Endometrial microvascular endothelial cells (primary cell): ENCODE measurements around the gene ASIC2. TPM values are rescaled to one million over a fixed set of nuclear protein-coding genes. Genes with fewer than 3 reads are reported as not detected.

ENCODE experiments used
- in situ Hi-C: cut with HindIII; loops from 2 replicates; pipeline ENCODE4 v1.10.0; 2017; ENCODE audit warnings: low sequenced_read_pairs, low pct_unique_long_range_greater_than_20kb; ENCODE audit errors: inconsistent ontology term
- total RNA-seq: library from RNA; depleted of rRNA; stranded (reverse); fragments of >200 nt; gene quantifications from one replicate; pipeline ENCODE4 v1.2.3, GENCODE V29; 2015; ENCODE audit errors: inconsistent ontology term

ASIC2 gene
- total RNA-seq, 1 donor from 2014 or later = not detected

DNA sequence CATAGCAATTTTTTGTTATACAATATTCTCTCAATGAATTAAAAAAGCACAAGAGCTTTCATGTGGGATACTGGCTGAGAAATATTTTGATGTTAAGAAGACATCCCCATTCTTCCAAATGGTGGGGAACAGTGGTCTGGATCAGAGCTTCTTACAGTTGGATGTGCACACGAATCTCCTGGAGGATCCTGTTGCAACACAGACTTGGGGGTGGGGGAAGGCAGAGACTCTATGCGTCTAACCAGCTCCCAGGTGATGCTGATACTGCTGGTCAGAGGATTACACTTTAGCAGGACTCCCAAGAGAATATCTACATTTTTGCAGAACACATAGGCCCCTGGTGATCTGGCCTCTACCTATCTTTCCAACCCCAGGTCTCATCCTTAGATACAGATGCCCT, 193.2 kb downstream of the ASIC2 start:
- in situ Hi-C loops = no loop called here

DNA sequence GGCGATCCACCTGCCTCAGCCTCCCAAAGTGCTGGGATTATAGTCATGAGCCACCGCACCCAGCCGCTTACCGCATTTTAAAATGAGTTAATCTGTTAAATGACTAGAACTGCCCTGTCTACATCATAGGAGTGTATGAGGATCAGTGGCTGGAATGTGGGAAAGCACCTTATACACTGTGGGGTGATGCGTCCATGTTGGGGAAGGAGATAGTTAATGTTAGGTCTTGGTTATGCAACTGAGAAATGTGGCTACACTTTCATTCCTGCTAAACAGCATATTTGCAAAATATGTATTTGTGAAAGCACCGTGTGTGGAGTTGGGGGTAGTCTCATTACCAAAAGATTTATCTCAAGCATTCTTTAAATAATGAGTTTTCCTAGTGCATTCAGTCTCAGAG, 193.8 kb downstream of the ASIC2 start:
- in situ Hi-C loops = no loop called here

DNA sequence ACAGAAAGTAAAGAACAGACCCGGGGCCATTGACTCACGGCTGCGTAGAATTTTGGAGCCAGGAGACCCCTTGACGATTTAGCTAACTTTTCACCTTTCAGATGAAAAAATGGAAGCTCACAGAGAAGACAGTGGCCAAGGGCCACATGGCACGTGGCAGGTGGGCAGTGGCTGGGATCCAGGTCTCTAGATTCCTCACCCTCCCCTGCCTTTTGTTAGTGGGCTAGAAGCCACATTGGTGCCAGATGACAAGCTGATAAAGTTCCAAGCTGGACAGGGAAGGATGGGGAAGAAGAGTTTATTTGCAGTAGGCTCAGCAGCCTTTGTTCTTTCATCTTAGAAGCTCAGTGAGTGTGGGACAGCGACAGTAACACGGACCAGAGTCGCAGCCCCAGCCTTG, 195.7 kb downstream of the ASIC2 start:
- in situ Hi-C loops = no loop called here

DNA sequence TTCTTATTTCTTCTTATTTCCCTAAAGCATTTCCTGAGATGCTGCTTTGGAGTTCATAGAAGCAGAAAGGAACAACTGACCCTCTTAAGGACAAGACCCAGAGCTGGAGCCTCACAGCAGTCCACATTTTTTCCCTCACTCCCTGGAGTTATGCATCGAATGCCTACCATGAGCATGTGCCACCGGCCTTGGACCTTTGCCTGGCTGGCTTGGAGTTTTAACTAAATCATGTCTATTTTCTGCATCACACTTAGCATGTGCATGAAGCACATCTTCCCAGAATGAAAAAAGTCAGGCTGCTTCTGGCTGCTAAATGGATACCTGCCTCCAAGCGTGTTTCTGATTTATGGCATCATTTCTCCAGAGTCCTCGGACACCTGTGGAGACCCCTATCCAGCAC, 196.9 kb downstream of the ASIC2 start:
- in situ Hi-C loops = no loop called here

DNA sequence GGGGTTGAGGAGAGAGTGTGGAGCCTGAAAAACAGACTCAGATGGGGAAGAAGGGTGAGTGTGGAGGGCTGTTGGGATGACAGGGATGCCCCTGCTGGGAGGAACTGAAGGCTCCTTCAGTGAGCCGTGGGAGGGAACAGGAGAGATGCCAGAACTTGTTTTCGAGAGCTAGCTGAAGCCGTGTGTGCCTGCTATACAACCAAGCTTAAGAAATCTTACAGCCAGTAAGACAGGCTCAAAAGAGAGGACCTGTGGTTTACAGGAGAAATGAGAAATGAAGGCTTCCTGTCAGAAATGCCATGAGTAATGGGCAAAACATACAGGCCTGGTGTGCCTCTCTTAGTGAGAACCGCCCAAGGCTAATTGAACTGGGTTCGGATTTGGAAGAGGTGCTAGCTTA, 201.8 kb downstream of the ASIC2 start:
- in situ Hi-C loops = no loop called here

DNA sequence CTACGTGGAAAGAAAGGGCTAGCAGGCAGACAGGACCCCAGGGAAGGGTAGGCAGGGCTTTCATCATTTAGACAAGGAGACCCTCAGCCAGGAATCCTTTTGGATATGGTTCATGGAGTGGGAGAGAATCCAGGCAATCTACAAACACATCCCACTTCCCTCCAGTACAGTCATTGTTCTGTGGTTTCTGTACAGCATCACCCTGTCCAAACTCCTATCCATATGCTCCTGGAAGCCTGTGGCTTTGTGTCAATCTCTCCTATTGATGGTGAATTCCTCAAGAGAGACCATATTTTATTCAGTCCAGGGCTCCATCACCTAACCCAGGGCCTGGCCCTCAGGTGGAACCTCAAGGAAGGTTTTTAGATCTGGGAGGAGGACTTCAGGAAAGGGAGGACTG, 202.3 kb downstream of the ASIC2 start:
- in situ Hi-C loops = no loop called here

DNA sequence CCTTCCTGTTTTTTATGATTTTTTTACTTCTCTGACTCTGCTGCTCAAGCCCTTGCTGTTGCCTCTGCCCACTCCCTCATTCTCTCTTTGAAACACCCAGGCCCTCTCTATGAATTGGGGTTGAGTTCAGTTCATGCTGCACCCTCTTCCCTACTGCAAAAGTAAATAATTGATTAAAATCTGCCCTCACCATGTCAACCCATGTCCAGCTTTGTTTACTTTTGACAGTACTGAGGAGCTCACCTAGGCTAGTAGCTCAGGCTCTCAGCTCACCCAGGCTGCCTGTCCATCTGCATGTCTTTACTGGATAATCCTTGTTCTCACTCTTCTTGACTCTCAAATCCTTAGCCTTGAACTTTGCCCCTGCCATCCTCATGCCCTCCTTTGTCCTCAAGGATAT, 206.2 kb downstream of the ASIC2 start:
- in situ Hi-C loops = no loop called here

DNA sequence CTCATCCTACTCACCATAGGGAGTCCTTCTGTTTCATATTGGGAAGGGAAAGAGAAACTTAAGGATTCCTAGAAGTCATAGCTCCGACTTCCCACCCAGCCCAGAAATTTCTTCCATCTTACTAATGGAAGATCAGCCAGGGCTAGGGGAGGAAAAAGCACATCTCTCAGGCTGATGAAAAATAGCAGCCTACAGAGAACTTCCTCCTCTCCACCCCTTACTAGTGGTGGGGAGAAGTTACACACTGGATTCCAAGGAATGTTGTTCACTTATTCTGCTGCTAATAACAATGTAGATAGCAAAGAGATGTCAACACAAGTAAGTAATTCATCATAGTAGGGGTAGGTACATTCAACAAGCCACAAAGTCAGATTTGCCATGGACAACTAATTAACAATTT, 207.1 kb downstream of the ASIC2 start:
- in situ Hi-C loops = no loop called here

DNA sequence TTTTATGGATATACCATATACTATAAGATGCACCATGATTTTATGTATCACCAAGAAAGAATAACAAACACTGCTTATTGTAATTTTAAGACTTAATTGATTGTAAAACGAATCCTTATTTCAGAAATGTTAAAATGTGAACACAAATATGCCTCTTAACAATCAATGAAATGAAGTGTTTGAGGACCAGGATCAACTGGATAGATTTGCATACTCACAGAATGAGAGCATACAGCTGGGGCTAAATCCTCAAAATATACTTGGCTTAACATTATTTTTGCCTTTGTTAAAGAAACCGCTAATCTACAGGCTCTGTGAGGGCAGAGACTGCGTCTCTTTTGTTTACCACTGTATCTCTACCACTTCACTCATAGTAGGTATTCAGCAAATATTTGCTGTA, 207.8 kb downstream of the ASIC2 start:
- in situ Hi-C loops = no loop called here

DNA sequence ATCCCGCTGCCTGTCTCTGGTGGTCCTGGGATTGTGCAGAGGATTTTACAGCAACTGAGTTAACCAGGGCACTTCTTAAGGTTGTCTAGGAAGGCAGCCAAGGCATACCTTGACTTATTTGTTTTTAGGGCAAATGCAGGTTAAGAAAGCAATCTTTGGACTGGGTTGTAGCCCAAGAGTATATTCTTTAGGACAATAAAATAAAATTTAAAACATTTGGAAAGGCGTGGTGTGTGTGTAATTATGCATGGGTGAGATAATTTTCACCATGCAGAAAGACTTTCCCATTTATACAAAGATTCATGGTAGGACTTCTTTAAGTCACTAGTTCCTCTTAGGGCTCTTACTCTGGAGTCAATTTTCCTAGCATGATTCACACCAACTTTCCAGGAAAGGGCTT, 208.3 kb downstream of the ASIC2 start:
- in situ Hi-C loops = no loop called here

DNA sequence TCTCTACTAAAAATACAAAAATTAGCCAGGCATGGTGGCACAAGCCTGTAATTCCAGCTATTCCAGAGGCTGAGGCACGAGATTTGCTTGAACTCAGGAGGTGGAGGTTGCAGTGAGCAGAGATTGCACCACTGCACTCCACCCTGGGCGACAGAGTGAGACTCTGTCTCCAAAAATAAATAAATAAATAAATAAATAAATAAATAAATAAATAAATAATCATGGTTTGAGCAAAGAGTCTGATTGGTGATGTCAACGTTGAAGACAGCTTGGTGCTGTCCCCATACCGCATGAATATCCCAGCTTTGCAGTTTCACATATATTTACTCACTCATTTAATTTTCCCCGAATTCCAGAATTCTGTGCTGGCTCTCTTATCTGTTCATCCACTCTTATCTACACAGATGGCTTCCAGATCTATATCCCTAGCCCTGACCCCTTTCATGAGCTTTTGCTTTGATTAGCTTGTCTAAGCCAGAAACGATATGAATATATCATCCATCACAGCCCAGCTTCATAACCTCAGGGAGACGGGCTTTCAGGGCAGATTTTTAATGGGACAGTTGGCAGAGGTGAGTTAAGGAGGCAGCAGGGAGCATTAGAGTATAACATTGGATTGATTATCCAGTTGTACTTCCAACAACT, 210.4 kb downstream of the ASIC2 start:
- in situ Hi-C loops = no loop called here

DNA sequence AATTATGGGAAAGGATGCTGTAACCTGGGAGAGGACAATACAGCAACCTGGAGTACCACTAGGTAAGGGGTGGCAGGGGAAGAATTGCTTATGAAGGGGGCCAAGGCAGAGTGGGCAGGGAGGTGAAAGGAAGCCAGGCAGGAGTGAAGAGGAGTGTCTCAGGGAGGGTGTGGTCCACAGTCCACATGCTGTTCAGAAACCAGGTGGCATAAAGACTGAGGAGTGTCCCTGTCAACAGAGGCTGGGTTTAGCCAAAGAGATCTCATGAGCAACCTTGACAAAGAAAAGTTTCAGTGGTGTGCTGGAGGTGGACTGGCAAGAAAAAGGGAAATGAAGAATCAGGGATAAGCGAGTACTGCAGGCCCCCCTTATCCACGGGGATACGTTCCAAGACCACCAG, 213.0 kb downstream of the ASIC2 start:
- in situ Hi-C loops = no loop called here

DNA sequence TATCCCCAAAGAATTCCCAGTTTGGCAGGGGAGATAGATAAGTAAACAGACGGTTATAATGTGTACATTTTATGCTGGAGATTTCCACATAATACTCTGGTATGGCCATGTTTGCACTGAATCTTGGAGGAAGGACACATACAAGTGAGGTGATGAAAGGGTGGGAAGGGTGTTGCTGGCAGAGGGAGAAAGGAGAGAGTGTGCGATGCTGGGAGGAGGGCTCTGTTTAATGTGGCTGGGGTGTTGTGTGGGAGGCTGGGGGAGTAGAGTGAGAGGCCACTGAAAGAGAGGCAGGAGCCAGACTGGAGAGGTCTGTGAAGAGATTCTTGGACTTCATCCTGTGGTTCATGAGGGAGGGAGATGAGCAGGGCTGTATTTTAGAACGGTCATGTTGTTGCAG, 213.9 kb downstream of the ASIC2 start:
- in situ Hi-C loops = no loop called here

DNA sequence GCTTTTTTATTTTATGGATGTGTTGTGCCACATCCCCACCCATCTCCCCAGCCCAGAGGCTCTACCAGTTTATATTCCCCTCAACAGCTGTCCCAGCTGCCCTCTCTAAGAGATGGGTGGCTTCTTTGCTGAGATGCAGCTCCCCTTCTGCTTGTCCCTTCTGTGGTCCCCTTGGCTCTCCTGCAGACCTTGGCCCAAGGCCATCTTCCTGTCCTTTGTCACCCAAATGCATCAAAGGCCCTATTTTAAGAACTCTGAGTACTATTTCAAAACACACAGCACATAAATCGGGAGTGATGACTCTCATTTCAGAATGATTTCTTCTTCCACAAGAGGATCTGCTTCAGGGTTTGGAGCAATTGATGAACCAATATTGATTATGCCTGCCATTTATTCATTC, 216.1 kb downstream of the ASIC2 start:
- in situ Hi-C loops = no loop called here

DNA sequence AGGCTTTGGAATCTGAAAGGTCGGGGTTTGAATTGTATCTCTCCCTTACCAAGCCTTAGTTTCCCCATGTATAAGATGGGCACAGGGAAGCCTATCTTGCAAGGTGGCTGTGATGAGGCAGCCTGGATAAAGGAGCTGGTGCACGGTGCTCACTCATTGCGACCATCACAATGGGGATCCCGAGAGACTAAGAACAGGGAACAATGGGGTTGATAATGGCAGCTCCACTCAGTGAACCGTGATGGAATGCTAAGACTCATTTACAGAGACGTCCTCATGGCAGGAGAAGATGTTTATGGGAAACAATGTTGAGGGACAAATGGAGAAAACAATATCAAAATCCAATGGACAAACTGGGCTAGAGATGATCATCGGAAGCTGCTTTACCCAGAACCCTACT, 219.7 kb downstream of the ASIC2 start:
- in situ Hi-C loops = no loop called here

DNA sequence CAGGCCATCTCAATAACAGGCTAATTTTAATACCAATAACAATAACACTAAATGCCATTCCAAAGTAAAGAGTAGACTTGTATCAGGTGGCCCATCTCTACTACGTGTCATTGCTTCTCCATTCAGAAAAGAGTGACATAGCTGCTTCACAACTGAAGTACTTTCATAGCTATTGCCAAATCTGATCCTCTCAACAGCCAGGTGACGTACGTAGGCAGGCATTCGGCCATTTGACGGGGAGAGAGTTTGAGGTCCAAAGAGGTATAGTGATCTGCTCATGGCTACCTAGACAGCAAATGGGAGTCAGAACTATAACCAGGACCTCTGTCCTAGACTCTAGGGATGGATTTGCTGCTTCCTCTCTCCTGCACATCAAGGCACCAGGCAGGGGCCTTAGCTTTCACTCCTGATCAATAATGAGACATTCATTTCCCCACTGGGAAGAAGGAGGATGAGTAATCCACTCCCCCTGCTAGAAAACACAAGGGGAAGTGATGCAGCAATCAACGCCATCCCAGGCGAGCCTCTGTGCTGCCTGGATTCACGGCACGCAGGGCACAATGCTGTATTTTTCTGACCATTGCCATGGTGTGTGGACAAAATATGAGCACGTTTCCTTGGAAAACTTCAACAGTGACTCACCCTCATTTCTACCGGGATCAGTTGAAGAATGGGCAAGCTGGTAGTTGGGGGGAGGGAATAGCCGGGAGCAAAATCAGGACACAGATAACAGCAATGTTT, 220.5 kb downstream of the ASIC2 start:
- in situ Hi-C loops = no loop called here

DNA sequence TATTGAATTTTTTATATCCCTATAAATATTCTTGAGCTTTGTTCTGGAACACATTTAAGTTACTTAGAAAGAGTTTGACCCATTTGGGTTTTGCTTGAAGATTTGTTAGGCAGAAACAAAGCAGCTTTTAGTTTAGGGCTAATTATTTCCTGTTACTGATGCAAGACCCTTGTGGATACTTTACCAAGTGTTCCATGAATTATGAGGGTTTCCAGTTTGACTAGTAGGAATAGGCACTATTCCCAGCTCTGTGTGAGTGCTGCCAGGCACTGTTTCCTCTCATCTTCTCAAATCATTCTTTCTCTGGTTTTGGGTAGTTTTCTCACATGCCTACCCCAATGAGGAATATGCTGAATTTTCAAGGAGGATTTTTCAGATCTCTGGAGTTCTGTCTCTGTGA, 221.4 kb downstream of the ASIC2 start:
- in situ Hi-C loops = no loop called here

DNA sequence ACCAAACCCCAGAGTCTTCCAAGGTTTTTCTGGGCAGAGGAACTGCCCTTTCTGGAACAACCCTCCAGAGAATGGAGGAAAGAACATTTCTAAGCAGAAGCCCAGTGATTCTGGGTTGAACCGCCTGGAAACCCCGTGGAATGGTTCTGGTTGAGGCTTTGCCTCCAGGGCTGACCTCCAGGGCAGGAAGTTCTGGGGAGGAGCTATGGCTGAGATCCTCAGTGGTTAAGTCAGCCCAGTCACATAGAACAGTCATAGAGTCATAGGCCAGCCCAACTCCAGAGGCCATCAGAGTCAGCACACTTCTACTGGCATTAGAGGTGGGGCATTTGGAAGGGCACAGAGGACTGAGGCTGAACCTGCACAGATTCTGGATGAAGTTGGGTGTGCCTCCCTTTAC, 235.5 kb downstream of the ASIC2 start:
- in situ Hi-C loops = no loop called here

DNA sequence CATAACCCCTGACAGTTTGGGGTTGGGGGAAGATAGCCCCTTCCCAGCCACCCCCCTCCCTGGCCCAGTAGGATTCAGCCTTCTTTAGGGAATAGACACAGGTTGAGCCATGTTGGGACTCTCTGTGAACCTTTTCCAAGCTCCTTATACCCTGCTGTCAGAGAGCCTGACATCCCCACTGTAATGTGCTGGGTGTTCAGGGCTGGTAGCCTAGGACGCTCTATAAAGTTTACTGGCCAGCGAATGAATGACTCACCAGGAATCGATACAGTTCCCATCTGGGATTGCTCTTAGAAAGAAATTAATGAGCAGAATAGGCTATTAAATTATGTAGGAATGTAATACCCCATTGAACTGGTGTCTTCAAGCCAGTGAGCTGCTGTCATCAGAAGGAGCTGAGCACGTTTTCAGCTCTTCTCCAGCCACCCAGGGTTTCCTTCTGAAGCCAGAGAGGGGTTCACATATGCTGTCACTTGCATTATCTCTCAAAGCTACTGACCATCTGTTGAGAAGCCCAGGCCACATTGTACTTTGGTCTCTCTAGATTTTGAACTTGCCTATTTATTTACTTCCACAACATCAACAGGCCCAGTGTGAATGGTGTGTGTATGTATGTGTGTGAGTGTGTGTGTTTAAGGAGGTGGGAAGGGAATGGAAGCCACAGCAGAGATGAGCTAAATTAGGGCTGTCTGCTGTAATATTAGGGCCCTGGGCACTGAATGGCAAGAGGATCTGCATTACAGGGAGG, 236.5 kb downstream of the ASIC2 start:
- in situ Hi-C loops = no loop called here

DNA sequence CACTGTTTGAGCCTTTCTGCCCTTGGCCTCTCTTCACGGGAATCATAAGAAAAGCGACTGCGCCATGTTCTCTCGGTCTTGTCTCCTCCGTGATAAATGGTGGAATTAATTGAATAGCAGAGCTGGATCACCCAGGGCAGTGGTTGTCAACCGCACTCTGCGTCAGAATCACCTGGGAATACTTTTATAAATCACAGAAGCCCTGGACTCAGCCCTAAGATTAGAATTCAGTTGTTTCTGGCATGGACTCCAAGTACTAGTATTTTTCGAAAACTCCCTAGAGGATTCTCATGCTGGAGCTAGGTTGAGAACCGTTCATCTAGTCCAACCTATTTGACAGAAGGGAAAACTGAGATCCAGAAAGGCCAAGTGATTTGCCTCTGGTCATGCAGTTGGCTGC, 237.3 kb downstream of the ASIC2 start:
- in situ Hi-C loops = no loop called here
